Mesodermal cell (in vitro differentiated cells): ENCODE data around the gene TAS2R42.

Experiments
- H3K27ac ChIP-seq: 2 replicates; pipeline ENCODE4 v1.7.0; 2013; ENCODE audit warnings: mild to moderate bottlenecking, low read depth, low read length, moderate library complexity; ENCODE audit not compliant: severe bottlenecking
- H3K36me3 ChIP-seq: 2 replicates; pipeline ENCODE4 v1.7.1; 2013; ENCODE audit warnings: mild to moderate bottlenecking, low read length, moderate library complexity; ENCODE audit not compliant: control insufficient read depth, insufficient read depth
- H3K4me1 ChIP-seq: one replicate; pipeline ENCODE4 v1.7.1; 2013; ENCODE audit warnings: mild to moderate bottlenecking, low read length; ENCODE audit not compliant: insufficient read depth, control insufficient read depth, poor library complexity, severe bottlenecking
- H3K4me3 ChIP-seq: 2 replicates; pipeline ENCODE4 v1.7.0; 2013; ENCODE audit warnings: low read length, control low read depth, mild to moderate bottlenecking; ENCODE audit not compliant: insufficient read depth, poor library complexity, severe bottlenecking; ENCODE audit errors: extremely low read depth
- H3K9me3 ChIP-seq: 2 replicates; pipeline ENCODE4 v1.7.1; 2013; ENCODE audit warnings: mild to moderate bottlenecking, low read length, moderate library complexity; ENCODE audit not compliant: control insufficient read depth
- WGBS, 2 experiments: methylation state at CpG; one replicate each; pipeline ENCODE4 v1.1.5; 2013; ENCODE audit warnings: missing lambda C conversion rate in 2 of 2; ENCODE audit not compliant: insufficient coverage in 2 of 2; 5-methylcytosine and 5-hydroxymethylcytosine counted together

The TAS2R42 gene

DNA sequence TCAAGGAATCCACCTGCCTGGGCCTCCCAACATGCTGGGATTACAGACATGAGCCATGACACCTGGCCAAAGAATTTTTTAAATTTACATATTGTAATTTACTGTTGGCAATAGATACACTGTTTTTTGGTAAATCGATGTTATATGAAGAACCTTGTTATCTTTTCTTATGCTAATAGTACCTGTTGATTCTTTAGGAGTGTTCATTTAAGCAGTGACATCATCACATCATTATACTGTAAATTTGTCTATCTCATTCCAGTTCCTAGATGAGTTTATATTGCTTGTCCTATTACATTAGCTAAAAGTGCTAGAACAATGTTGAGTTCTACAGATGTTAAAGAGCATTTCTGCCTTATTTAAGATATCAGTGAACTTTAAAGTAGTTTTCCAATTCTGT is 39.3 kb downstream of the TAS2R42 start:
- H3K36me3 ChIP-seq, result peaks cover 12% of the 10 kb centered on the region
- H3K4me3 ChIP-seq, result no peak overlapping the region
- no peak overlapping the region for H3K27ac ChIP-seq
- H3K9me3 ChIP-seq, result peaks cover 4% of the 10 kb centered on the region
- WGBS, 2 experiments, result no CpG with 5 or more reads among the region's 1 CpG
- no peaks in the 10 kb centered on the region for H3K4me1 ChIP-seq

DNA sequence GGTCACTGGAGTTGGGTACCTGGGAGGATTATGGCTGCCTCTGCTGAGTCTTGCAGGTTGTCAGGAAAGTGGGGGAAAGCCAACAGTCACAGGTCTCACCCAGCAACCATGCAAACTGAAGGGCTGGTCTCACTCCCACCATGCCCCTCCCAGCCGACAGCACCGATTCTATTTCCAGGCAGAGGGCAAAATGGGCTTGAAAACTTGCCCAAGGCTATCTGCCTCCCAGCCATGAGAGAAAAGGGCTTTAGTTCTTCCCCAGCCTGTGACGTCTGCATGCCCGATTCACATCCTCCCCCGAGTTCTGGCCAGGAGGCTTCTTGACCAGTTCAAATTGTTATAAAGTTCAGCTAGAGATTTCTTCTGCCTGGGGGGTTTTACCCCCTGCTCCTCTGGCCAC is 42.4 kb downstream of the TAS2R42 start:
- WGBS, 2 experiments, result 83 to 100% methylated on average over 1 to 3 of the region's 5 CpGs
- Histone ChIP-seq H3K27ac (no peak overlapping the region), H3K36me3 (peaks cover 11% of the 10 kb centered on the region), H3K4me3 (no peak overlapping the region), H3K4me1 (no peaks in the 10 kb centered on the region), H3K9me3 (no peaks in the 10 kb centered on the region)

DNA sequence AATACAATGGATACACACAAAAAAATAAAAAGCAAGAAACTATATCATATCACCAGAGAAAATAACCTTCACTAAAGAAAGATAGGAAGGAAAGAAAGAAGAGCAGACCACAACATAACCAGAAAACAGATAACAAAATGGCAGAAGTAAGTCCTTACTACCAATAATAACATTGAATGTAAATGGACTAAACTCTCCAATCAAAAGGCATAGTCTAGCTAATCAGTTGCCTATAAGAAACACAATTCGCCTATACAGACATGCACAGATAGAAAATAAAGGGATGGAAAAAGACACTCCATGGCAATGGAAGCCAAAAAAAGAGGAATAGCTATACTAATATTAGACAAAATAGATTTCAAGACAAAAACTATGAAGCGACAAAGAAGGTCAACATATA is 43.4 kb downstream of the TAS2R42 start:
- no CpG with 5 or more reads among the region's 2 CpGs for WGBS, 2 experiments
- no peaks in the 10 kb centered on the region for H3K4me1 ChIP-seq

GRCh38 chr12:11136075-11136474 is 50.7 kb downstream of the TAS2R42 start:
- Histone ChIP-seq H3K4me3 (no peak overlapping the region), H3K36me3 (no peaks in the 10 kb centered on the region), H3K9me3 (no peaks in the 10 kb centered on the region), H3K27ac (no peak overlapping the region), H3K4me1 (no peaks in the 10 kb centered on the region)
- no CpG with 5 or more reads among the region's 2 CpGs for WGBS, 2 experiments

More for the DNA sequence above, 43.4 kb downstream of the TAS2R42 start:
- Histone ChIP-seq H3K27ac (no peak overlapping the region), H3K36me3 (peaks cover 11% of the 10 kb centered on the region), H3K9me3 (no peaks in the 10 kb centered on the region), H3K4me3 (no peak overlapping the region)
